ENCODE results near the gene CELF5. TPM values are rescaled to one million over a fixed set of nuclear protein-coding genes. Genes with fewer than 3 reads are reported as not detected.
"Not testable (repeated sequence)": the region's sequence is repeated elsewhere in the genome, so short reads cannot be mapped to it uniquely, and the experiment has no call there.

The CELF5 gene
- total RNA-seq, 2 donors from 2014 or later, result 0.59 TPM; not detected in 1

DNA sequence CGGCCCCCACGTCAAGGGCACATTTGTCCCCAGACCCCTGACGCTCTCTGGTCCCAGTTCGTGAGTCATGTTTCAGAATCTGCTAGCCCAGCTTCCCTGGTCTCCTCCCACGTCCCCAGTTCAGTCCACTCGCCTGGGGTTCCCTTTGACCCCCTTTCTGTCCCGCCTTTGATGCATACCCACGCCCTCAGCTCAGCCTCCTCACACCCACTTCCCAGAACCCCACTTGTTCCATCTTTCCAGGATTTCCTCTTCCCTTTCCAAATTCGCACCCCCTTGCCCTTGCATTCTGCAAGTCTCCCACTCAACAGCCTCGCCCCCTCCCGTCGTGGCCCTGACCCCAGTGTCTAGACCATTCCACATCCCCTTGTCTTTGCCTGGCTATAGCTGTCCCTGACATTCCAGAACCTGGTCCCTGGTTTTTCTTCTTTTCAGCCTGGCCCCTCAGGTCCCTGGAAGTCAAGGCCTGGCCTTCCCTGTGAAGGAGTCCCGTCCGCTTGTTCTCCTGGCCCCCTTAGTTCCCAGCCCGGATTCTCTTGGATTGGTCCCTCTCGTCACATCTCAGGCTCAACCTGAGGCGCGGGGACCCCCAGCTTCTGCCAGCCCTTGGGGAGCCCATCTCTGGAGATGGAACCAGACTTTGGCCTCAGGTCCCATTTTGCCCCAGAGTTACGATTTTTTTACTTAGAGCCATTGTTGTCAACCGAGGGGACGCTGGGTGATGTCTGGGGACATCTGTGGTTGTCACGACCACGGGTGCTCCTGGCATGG, 37.4 kb upstream of the CELF5 start:
- ATAC-seq, result no peak
- H3K36me3 Mint-ChIP-seq, result no peaks in the 10 kb centered on the region
- no peaks in the 10 kb centered on the region for H3K9me3 Mint-ChIP-seq
- peak overlapping the region; percentile 93 for H3K4me3 Mint-ChIP-seq
- peaks cover 40% of the 10 kb centered on the region in 2 donors for H3K4me1 Mint-ChIP-seq (ENCODE audit: low read depth in 2 of 2)
- H3K27ac Mint-ChIP-seq, result peak overlapping the region; percentile 84 to 88
- no peak for DNase-seq (ENCODE audit: low spot score)
- no peaks in the 10 kb centered on the region for H3K27me3 Mint-ChIP-seq

DNA sequence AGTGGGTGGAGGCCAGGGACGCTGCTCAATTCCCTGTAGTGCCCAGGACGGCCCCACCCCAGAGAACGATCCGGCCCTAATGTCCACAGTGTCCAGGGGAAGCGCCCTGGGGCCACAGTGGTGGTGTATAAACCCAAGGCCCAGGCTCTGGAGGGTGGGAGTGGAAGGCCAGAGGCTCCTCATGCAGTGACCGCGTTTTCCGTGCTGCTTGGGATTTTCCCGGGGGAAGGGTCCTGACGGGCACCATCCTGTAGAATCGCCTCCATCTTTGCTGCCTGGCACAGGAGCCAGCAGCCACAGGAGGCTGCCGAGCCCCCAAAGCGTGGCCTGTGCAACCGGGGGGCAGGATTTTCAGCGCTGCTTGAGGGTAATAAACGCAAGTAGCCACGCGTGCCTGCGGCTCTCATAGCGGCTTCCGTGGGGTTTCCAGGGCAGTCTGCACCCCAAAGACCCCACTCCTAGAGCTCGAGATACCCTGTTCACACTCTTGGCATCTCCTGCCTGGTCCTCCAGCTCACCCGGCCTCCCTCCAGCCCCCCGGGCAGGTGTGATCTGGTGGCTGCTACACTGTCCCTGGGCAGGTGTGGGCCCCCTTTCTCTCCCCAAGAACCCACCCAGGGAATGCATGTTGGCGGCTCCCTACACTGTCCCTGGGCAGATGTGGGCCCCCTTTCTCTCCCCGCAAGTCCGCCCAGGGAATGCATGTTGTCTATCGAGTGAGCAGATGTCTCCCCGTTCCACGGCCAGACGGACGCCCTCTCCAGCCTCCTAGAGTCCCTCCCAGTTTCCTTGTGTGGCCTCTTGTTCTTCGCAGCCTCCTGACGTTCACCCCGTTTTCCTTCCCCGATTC, 36.6 kb upstream of the CELF5 start:
- Mint-ChIP-seq H3K27me3 (no peaks in the 10 kb centered on the region), H3K4me1 (ENCODE audit: low read depth in 2 of 2) (peaks cover 40% of the 10 kb centered on the region in 2 donors), H3K9me3 (no peaks in the 10 kb centered on the region), H3K4me3 (peak overlapping the region; percentile 93), H3K27ac (peak overlapping the region; percentile 54 to 84), H3K36me3 (no peaks in the 10 kb centered on the region)
- ATAC-seq, result no peak
- no peak for DNase-seq (ENCODE audit: low spot score)

DNA sequence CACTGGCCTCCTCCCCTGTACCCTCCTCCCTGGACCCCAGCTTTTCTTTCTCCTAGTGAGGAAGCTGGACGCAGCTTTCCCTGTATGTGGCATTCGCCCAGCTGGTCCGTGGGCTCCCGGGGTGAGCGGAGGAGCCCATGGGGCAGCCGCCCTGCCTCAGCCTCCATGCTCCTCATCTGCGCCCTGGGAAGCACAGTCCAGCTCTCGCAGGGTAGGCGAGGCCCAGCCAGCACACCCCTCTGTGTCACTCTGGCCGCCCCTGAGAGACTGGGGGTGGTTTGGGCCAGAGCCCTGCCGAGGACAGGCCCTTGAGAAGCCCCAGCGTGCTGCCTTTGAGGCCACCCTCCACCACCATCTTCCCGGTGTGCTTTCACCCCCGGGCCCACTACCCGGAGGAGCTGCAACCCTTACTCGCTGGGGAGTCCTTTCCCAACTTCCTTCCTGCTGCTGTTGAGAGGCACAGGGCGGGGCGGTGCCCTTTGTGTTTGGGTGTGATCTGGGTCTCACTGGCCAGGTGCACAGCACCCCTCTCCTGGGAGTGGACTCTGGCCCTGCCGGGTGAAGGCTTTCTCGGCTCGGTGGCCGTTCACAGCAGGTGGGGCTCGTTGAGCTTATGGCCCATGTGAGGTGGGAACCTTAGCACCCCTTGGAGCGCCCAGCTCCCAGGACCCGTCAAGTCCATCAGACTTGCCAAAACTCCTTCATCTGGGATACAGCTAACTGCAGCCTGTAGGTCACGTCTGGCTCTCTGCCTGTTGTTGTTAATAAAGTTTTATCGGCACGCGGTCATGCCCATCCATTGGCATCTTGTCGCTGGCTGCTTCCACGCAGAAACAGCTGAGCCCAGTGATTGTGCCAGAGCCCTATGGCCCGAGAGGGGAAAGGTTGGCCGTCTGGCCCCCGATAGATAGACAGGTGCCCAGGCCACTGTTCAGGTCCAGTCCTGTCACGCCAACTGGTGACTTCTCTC, 35.5 kb upstream of the CELF5 start:
- ATAC-seq, result no peak
- no peaks in the 10 kb centered on the region for H3K9me3 Mint-ChIP-seq
- peak overlapping the region in 1 of 2 donors; percentile 54 for H3K27ac Mint-ChIP-seq
- peak overlapping the region; percentile 93 for H3K4me3 Mint-ChIP-seq
- peaks cover 38% of the 10 kb centered on the region in 2 donors for H3K4me1 Mint-ChIP-seq (ENCODE audit: low read depth in 2 of 2)
- H3K36me3 Mint-ChIP-seq, result no peaks in the 10 kb centered on the region
- DNase-seq (ENCODE audit: low spot score), result no peak
- no peaks in the 10 kb centered on the region for H3K27me3 Mint-ChIP-seq

DNA sequence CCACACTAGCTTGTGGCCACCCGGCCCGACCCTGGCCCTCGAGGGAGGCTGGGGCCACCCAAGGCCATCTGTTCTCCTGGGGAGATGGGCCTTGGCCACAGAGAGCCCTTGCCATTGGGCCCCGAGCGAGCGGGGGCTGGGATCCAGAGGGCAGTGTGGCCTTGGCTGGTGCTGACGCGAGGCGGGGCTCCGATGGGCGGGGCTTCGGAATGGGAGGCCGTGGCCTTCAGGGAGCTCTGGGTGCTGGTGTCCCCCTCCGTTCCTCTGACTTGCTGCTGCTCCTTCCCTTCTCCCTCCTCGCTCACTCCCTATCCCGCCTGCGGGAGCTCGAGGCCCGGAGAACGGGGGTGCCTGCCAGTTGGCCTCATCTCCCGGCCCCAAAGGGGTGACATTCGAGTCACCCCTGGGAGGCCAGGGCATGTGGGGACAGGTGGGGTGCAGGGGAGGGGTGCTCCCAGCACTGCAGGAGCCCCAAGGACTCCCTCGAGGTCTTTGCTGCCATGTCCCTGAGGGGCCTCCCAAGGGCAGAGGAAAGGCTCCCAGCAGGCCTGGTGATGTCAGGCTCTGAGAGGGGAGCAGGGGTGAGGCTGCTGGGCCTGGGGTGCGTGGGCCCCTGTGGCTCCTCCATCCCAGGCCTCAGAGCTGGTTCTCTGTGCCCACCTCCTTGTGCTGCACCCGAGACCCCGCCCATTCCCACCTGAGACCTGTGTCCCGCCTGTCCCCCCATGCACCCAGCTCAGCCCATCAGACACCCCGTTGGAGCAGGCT, 34.6 kb upstream of the CELF5 start:
- Mint-ChIP-seq H3K4me3 (no peak overlapping the region), H3K27ac (no peak overlapping the region), H3K4me1 (ENCODE audit: low read depth in 2 of 2) (peaks cover 28 to 29% of the 10 kb centered on the region in 2 donors), H3K9me3 (no peaks in the 10 kb centered on the region), H3K27me3 (no peaks in the 10 kb centered on the region), H3K36me3 (no peaks in the 10 kb centered on the region)
- ATAC-seq, result no peak
- DNase-seq (ENCODE audit: low spot score), result no peak

- DNase-seq (ENCODE audit: low spot score) (no peak), ATAC-seq (no peak)
- H3K9me3 Mint-ChIP-seq, result no peaks in the 10 kb centered on the region
- H3K27me3 Mint-ChIP-seq, result no peaks in the 10 kb centered on the region
- no peak overlapping the region for H3K4me3 Mint-ChIP-seq
- H3K36me3 Mint-ChIP-seq, result no peaks in the 10 kb centered on the region
- peak overlapping the region in 1 of 2 donors; percentile 78 for H3K27ac Mint-ChIP-seq
- peaks cover 23 to 25% of the 10 kb centered on the region in 2 donors for H3K4me1 Mint-ChIP-seq (ENCODE audit: low read depth in 2 of 2)
Measured at GRCh38 chr19:3190470-3190770, 34.0 kb upstream of the CELF5 start.

- H3K36me3 Mint-ChIP-seq, result no peaks in the 10 kb centered on the region
- peaks cover 21 to 24% of the 10 kb centered on the region in 2 donors for H3K4me1 Mint-ChIP-seq (ENCODE audit: low read depth in 2 of 2)
- ATAC-seq (no peak), DNase-seq (ENCODE audit: low spot score) (no peak)
- H3K27ac Mint-ChIP-seq, result peak overlapping the region in 1 of 2 donors; percentile 78
- H3K9me3 Mint-ChIP-seq, result no peaks in the 10 kb centered on the region
- H3K27me3 Mint-ChIP-seq, result no peaks in the 10 kb centered on the region
- no peak overlapping the region for H3K4me3 Mint-ChIP-seq
Measured at GRCh38 chr19:3190921-3191805, 33.3 kb upstream of the CELF5 start.

GRCh38 chr19:3191806-3192104, 32.7 kb upstream of the CELF5 start:
- H3K4me1 Mint-ChIP-seq (ENCODE audit: low read depth in 2 of 2), result peaks cover 18 to 21% of the 10 kb centered on the region in 2 donors
- not testable (repeated sequence) for H3K36me3 Mint-ChIP-seq; DNase-seq (ENCODE audit: low spot score); H3K9me3 Mint-ChIP-seq; ATAC-seq; H3K27ac Mint-ChIP-seq; H3K27me3 Mint-ChIP-seq; H3K4me3 Mint-ChIP-seq

- Mint-ChIP-seq H3K9me3 (no peaks in the 10 kb centered on the region), H3K4me1 (ENCODE audit: low read depth in 2 of 2) (peaks cover 13 to 16% of the 10 kb centered on the region in 2 donors), H3K36me3 (no peaks in the 10 kb centered on the region), H3K4me3 (no peak overlapping the region), H3K27ac (no peak overlapping the region), H3K27me3 (no peaks in the 10 kb centered on the region)
- no peak for DNase-seq (ENCODE audit: low spot score)
- no peak for ATAC-seq
Measured at GRCh38 chr19:3192228-3192635, 32.2 kb upstream of the CELF5 start.

DNA sequence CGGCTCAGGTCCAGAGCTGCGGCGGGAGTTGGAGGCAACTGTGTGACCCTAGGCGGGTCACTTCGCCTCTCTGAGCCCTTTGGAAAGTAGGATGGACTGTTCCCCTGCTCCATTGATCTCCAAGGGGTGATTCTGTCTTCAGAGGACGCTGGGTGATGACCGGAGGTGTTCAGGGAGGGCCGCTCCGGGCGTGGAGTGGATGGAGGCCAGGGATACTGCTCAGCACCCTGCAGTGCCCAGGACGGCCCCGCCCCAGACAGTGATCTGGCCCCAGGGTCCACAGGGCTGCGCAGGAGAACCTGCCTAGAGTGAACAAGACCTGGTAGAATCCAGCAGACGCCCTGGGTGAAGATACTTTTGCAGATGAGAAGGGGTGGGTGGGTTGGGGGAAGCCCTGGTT, 31.8 kb upstream of the CELF5 start:
- DNase-seq (ENCODE audit: low spot score) (no peak), ATAC-seq (no peak)
- Mint-ChIP-seq H3K4me1 (ENCODE audit: low read depth in 2 of 2) (peaks cover 12 to 14% of the 10 kb centered on the region in 2 donors), H3K9me3 (no peaks in the 10 kb centered on the region), H3K27ac (no peak overlapping the region), H3K36me3 (no peaks in the 10 kb centered on the region), H3K27me3 (no peaks in the 10 kb centered on the region), H3K4me3 (no peak overlapping the region)

GRCh38 chr19:3193256-3194105, 31.0 kb upstream of the CELF5 start:
- Mint-ChIP-seq H3K27ac (no peak overlapping the region), H3K4me3 (no peak overlapping the region), H3K27me3 (no peaks in the 10 kb centered on the region), H3K36me3 (no peaks in the 10 kb centered on the region), H3K4me1 (ENCODE audit: low read depth in 2 of 2) (peaks cover 6 to 9% of the 10 kb centered on the region in 2 donors), H3K9me3 (no peaks in the 10 kb centered on the region)
- ATAC-seq (no peak), DNase-seq (ENCODE audit: low spot score) (no peak)

- Mint-ChIP-seq H3K27ac (no peak overlapping the region), H3K36me3 (no peaks in the 10 kb centered on the region), H3K4me1 (ENCODE audit: low read depth in 2 of 2) (peaks cover 0 to 3% of the 10 kb centered on the region in 2 donors), H3K4me3 (no peak overlapping the region), H3K27me3 (no peaks in the 10 kb centered on the region), H3K9me3 (no peaks in the 10 kb centered on the region)
- DNase-seq (ENCODE audit: low spot score), result no peak
- no peak for ATAC-seq
Measured at GRCh38 chr19:3194106-3195087, 30.1 kb upstream of the CELF5 start.

Data from natural killer cell treated with Interleukin-12 subunit alpha and Interleukin-12 subunit beta and Interleukin-15 and Interleukin-18, amount 100 ng/mL, for 72 hours (primary cell).